ENCODE data around the gene HRG. TPM values are rescaled to one million over a fixed set of nuclear protein-coding genes. Genes with fewer than 3 reads are reported as not detected.
"Not testable (repeated sequence)": the region's sequence is repeated elsewhere in the genome, so short reads cannot be mapped to it uniquely, and the experiment has no call there.

The HRG gene
- total RNA-seq, 2 experiments from 2014 or later, result not detected

DNA sequence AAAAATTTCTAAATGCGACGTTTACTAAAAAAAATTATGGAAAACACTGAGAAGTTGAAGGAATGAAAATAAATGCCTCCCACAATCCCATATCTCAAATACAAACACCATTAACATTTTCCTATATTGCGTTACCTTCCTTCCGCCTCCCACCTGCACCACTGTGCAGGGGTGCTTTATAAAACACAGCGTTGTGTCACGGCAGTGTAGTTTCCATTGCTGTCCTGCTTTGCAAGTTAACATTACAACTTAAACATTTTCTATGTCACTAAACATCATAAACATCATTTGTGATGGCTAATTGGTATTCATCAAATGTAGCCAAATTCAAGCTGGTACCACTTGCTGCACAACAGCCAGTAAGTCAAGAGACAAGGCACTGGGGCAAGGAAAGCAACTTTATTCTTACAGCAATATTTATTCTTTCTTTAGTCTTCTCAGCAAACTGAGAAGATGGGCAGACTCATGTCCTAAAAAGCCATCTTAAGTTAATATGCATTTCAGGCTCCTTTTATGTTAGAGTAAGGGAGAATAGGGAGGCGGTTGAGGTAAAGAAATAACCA, 37.9 kb upstream of the HRG start:
- Mint-ChIP-seq H3K27ac (no peak overlapping the region), H3K4me3 (no peak overlapping the region), H3K27me3 (peaks cover 20% of the 10 kb centered on the region), H3K4me1 (no peaks in the 10 kb centered on the region), H3K36me3 (no peaks in the 10 kb centered on the region), H3K9me3 (ENCODE audit: low read depth) (no peaks in the 10 kb centered on the region)
- CTCF ChIA-PET, result no interaction called here
- ATAC-seq (no peak), DNase-seq (no peak)

DNA sequence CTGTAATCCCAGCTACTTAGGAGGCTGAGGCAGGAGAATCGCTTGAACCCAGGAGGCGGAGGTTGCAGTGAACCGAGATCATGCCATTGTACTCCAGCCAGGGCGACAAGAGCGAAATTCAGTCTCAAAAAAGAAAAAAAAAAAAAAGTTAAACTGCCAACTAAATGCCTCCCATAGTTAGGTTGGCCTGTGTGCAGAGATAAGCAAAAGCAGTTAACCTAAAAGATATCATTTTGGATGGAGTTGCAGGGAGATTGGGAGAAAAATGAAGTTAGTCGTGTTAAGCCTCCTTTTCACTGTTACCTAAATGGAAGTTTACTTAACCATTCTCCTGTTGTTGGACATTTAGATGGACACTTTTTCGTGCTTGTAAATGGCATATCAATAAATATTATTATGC, 37.1 kb upstream of the HRG start:
- CTCF ChIA-PET, result interaction anchor here (2.9 kb wide), 1 partner anchor 11 kb away, joined by 9 read pairs; no protein-coding TSS in a partner anchor
- Mint-ChIP-seq H3K27ac (no peak overlapping the region), H3K27me3 (peaks cover 15% of the 10 kb centered on the region), H3K4me3 (no peak overlapping the region), H3K9me3 (ENCODE audit: low read depth) (no peaks in the 10 kb centered on the region), H3K4me1 (no peaks in the 10 kb centered on the region), H3K36me3 (no peaks in the 10 kb centered on the region)
- ATAC-seq, result no peak
- no peak for DNase-seq

DNA sequence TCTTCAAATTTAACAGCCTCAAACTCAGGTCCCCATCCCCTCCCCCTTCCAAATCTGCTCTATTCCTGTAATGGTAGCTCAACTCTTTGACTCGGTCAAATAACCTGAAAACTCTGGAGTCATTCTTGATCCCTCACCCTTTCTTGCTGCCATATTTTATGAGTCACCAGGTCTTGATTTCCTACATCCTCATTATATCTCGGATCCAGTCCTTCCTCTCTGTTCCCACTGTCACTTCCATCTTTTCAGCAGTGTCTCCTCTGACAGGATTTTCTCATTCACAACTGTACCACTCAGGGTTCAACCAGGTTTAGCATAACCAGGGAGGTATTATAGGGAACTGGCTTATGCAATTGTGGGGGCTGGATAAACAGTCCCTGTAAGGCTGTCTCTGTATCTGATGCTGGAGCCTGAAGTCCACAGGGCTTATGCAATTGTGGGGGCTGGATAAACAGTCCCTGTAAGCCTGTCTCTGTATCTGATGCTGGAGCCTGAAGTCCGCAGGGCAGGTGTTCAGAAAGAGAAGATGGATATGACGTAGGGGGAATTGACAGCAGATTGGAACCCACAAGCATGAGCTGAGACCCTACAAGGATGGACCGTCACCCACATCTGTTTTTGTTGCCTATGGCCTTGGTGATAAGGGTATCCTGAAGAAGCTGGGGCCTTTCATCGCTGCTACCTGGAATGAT, 34.7 kb upstream of the HRG start:
- no peaks in the 10 kb centered on the region for H3K36me3 Mint-ChIP-seq
- DNase-seq, result no peak
- no peak for ATAC-seq
- no peak overlapping the region for H3K27ac Mint-ChIP-seq
- H3K4me1 Mint-ChIP-seq, result no peaks in the 10 kb centered on the region
- no peaks in the 10 kb centered on the region for H3K9me3 Mint-ChIP-seq (ENCODE audit: low read depth)
- H3K27me3 Mint-ChIP-seq, result peaks cover 21% of the 10 kb centered on the region
- H3K4me3 Mint-ChIP-seq, result no peak overlapping the region
- CTCF ChIA-PET, result interaction anchor here (2.9 kb wide), 1 partner anchor 14 kb away, joined by 9 read pairs; no protein-coding TSS in a partner anchor

DNA sequence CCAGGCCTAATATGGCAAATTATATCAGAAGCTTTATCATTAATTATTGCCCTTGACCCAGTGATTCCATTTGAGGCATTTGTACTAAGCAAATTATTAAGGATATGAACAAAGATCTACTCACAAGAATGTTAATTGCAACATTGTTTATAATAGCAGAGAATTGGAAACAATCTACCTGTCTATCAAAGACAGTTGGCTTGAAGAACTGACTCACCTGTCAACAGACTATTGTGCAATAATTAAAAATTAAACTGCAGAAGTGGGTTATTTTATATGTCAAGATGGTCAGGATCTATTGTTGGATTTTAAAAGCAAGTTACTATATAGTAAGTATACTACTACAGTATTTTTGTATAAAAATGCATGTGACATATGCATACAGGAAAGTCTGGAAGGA, 32.3 kb upstream of the HRG start:
- Mint-ChIP-seq H3K4me3 (no peak overlapping the region), H3K4me1 (no peaks in the 10 kb centered on the region), H3K36me3 (no peaks in the 10 kb centered on the region), H3K9me3 (ENCODE audit: low read depth) (no peaks in the 10 kb centered on the region), H3K27ac (no peak overlapping the region), H3K27me3 (peaks cover 17% of the 10 kb centered on the region)
- ATAC-seq (no peak), DNase-seq (no peak)
- CTCF ChIA-PET, result interaction anchor here (3.4 kb wide), 1 partner anchor 16 kb away, joined by 15 read pairs; no protein-coding TSS in a partner anchor

DNA sequence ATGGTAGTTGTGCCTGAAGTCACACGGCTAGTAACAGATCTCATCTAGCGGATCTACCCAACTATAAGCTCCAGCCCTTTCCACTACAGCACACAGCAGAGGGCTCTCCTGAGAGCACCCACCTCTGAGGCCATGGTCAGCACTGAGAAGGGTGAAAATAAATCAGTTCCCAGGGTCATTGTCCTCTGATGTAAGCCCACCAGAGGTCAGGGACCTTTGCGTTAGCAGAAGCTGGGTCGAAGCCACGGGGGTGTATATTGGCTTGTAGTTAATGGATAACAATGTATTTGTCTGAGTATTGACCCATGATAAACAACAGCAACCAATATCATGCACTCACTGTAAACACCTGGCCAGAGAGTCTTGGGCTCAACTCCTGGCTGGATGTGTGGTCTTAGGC, 31.6 kb upstream of the HRG start:
- H3K4me3 Mint-ChIP-seq; H3K4me1 Mint-ChIP-seq; DNase-seq; H3K9me3 Mint-ChIP-seq (ENCODE audit: low read depth); ATAC-seq; H3K36me3 Mint-ChIP-seq; H3K27ac Mint-ChIP-seq: not testable (repeated sequence)
- peaks cover 22% of the 10 kb centered on the region for H3K27me3 Mint-ChIP-seq
- CTCF ChIA-PET, result interaction anchor here (3.4 kb wide), 1 partner anchor 17 kb away, joined by 15 read pairs; no protein-coding TSS in a partner anchor

DNA sequence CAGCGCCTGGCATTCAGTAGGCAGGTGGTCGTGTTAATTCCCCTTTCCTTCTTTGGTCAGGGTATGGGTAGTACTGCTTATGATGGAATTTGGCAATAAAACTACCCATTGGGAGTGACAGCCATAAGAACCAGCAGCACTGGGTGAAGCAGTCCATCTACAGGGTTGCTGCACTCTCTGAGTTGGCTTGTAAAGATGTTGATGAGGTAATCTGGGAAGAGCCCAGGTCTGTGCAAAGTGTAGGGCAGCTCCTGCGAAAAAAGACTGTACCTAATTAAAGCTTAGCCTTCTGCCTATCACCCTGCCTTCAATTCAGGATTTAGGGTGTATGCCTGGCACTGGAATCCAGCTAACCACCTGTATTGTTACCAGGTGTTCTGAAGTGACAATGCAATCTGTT, 30.3 kb upstream of the HRG start:
- H3K27me3 Mint-ChIP-seq, result peaks cover 19% of the 10 kb centered on the region
- H3K27ac Mint-ChIP-seq, result no peak overlapping the region
- no peaks in the 10 kb centered on the region for H3K36me3 Mint-ChIP-seq
- no peak overlapping the region for H3K4me3 Mint-ChIP-seq
- no peak for DNase-seq
- H3K9me3 Mint-ChIP-seq (ENCODE audit: low read depth), result no peaks in the 10 kb centered on the region
- CTCF ChIA-PET, result interaction anchor here (1.0 kb wide), 1 partner anchor 19 kb away, joined by 3 read pairs; no protein-coding TSS in a partner anchor
- no peaks in the 10 kb centered on the region for H3K4me1 Mint-ChIP-seq
- no peak for ATAC-seq

DNA sequence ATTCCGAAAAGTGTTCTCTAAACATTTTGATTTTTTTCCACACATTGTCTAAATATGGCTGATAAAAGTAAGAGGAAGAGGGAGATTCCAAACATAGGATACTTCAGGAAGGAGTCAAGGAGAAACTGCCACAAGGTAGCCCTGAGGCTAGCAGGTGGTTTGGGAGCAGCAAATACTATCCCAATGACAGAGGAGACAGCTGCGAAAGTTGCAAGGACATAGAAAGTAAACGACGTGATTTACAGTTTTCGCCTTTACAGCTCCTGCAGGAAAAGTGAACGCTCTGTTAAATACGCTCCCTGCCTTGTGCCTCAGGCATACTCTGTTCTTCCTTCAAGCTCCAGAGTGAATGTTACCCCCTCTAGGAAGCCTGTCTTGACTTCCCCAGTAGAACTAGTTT, 29.3 kb upstream of the HRG start:
- CTCF ChIA-PET, result interaction anchor here (1.0 kb wide), 1 partner anchor 20 kb away, joined by 3 read pairs; no protein-coding TSS in a partner anchor
- no peak for ATAC-seq
- no peak overlapping the region for H3K4me3 Mint-ChIP-seq

DNA sequence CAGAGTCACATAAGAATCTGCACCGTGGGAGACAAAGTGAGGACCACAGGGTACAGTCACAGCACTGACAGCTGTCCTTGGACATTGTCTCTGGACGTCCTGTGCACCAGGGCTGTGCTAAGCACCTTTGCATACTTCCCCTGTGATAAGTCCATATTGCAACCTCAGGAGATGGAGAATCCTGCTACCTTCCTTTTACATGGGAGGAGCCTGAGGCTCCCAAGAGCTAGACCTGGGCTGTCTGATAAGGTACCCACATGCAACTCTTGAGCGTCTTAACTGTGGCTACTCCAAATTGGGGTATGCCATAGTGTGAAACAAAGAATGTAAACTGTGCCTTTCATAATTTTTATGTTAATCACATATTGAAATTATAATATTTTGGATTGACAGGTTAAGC, 28.1 kb upstream of the HRG start:
- Mint-ChIP-seq H3K9me3 (ENCODE audit: low read depth) (no peaks in the 10 kb centered on the region), H3K4me3 (no peak overlapping the region), H3K4me1 (peaks cover 6% of the 10 kb centered on the region), H3K27ac (no peak overlapping the region), H3K36me3 (no peaks in the 10 kb centered on the region), H3K27me3 (peaks cover 17% of the 10 kb centered on the region)
- CTCF ChIA-PET, result no interaction called here
- no peak for ATAC-seq
- DNase-seq, result no peak

More for the DNA sequence above, 29.3 kb upstream of the HRG start:
- Mint-ChIP-seq H3K36me3 (no peaks in the 10 kb centered on the region), H3K27ac (no peak overlapping the region), H3K4me1 (no peaks in the 10 kb centered on the region), H3K27me3 (peaks cover 16% of the 10 kb centered on the region), H3K9me3 (ENCODE audit: low read depth) (no peaks in the 10 kb centered on the region)
- no peak for DNase-seq

DNA sequence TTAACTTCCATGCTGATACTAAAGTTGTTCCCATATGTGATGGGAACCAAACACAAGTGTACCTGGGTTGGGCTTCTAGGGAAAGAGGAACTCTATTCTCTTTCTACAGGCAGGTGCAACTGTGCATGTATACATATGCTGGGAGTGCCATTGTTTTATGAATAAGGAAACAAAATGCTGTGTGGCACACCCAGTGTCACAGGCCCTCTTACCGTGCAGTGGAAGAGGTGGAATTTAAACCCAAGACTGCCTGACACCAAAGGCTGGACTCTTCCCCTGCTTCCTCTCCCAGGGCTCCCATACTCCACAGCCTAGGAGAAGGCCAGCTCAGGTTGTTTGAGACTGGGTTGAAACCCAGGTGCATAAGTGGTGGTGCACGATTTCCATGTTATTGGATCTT, 27.6 kb upstream of the HRG start:
- Mint-ChIP-seq H3K4me1 (peaks cover 12% of the 10 kb centered on the region), H3K27ac (no peak overlapping the region), H3K27me3 (peaks cover 23% of the 10 kb centered on the region), H3K36me3 (no peaks in the 10 kb centered on the region), H3K4me3 (no peak overlapping the region), H3K9me3 (ENCODE audit: low read depth) (no peaks in the 10 kb centered on the region)
- ATAC-seq (no peak), DNase-seq (no peak)
- CTCF ChIA-PET, result no interaction called here

DNA sequence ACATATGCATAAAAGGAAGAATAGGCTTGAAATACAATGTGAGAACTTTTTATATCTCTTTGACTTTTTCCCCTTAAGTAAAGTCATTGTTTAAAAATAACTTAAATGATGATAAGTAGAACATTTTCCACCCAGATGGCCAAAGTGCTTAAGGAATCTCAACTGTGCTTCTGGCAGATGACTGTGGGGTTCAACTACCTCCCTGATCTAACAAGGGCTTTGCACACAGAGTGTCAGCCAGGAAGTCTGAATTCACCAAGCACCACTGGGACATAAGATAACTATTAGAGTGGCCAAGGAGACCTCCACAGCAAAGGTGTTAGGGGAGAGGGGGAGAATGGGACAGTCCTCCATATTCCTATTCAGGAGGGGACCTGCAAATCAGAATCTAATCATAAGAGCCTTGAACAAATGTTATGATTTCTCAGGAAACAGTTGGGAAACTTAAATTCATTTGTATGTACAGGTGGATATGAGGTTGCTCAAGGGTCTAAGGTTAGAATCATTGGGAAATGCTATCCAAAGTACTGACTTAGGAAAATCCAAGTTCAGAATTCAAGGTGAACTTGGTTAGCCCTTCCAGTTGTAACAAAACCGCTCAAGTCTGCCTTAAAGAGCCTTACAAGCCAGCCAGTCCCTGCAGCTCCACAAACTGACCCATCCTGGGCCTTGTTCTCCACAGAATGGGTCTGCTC, 25.9 kb upstream of the HRG start, which contains the start of gene FETUB:
Gene FETUB (plus strand): TSS at position 622 of the 695 bp plus-strand sequence. CDS start 62 bp downstream, at position 684.
- Mint-ChIP-seq H3K4me1 (peaks cover 21% of the 10 kb centered on the region), H3K9me3 (ENCODE audit: low read depth) (no peaks in the 10 kb centered on the region), H3K4me3 (no peak within 1 kb of the TSS), H3K27ac (no peak within 1 kb of the TSS), H3K27me3 (peaks cover 23% of the 10 kb centered on the region), H3K36me3 (no peaks in the 10 kb centered on the region)
- CTCF ChIA-PET, result interaction anchor here (1.3 kb wide), 1 partner anchor 23 kb away, joined by 4 read pairs; no protein-coding TSS in a partner anchor
- no peak for DNase-seq
- ATAC-seq, result no peak

DNA sequence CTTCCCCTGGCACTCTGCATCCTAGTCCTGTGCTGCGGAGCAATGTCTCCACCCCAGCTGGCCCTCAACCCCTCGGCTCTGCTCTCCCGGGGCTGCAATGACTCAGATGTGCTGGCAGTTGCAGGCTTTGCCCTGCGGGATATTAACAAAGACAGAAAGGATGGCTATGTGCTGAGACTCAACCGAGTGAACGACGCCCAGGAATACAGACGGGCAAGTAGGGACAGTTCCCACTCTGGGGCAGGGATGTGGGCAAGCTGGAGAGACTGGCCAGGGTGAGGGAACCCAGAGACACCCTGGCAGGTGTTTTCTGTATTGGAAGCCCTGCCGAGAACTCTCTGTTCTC, 25.4 kb upstream of the HRG start:
- CTCF ChIA-PET, result interaction anchor here (1.3 to 1.4 kb wide), 2 partner anchors 23 to 25 kb away, joined by 4 to 5 read pairs; no protein-coding TSS in a partner anchor
- Mint-ChIP-seq H3K4me1 (peaks cover 21% of the 10 kb centered on the region), H3K27me3 (peaks cover 22% of the 10 kb centered on the region), H3K9me3 (ENCODE audit: low read depth) (no peaks in the 10 kb centered on the region), H3K27ac (no peak overlapping the region), H3K36me3 (no peaks in the 10 kb centered on the region), H3K4me3 (no peak overlapping the region)
- DNase-seq (no peak), ATAC-seq (no peak)

DNA sequence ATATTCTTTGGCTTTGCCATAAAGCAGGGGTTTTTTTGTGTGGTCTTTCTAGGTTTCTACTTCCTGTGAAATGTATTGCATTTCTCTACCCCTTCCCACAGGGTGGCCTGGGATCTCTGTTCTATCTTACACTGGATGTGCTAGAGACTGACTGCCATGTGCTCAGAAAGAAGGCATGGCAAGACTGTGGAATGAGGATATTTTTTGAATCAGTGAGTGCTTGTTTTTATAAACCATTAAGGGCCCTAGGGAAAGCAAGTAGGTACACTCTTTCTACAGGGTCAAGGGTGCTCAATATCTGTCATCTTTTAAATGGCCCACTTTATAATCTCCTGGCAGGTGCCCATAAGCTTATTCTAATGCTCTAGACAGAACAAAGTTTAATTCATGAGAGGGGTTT, 24.9 kb upstream of the HRG start:
- Mint-ChIP-seq H3K27ac (no peak overlapping the region), H3K9me3 (ENCODE audit: low read depth) (no peaks in the 10 kb centered on the region), H3K4me1 (peaks cover 21% of the 10 kb centered on the region), H3K4me3 (no peak overlapping the region), H3K27me3 (peaks cover 24% of the 10 kb centered on the region), H3K36me3 (no peaks in the 10 kb centered on the region)
- CTCF ChIA-PET, result interaction anchor here (1.3 to 1.4 kb wide), 2 partner anchors 24 to 26 kb away, joined by 4 to 5 read pairs; no protein-coding TSS in a partner anchor
- no peak for DNase-seq
- ATAC-seq, result no peak

DNA sequence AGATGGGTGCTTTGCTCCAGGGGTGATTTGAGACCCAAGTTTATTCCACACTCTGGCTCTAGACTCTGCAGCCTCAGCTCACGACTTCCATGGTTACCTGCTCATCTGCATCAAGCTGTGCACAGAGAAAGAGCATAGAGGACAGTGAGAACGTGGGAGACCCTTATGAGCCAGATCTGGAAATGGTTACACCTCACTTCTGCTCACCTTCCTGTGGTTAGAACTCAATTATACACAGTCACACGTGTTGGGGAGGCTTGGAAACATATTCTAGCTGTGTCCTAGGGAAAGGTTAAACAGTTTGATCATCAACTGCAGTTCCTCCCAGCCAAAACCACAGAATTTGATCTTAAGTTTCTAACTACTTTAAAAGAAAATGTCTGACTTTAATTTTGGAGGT, 23.8 kb upstream of the HRG start:
- Mint-ChIP-seq H3K27ac (no peak overlapping the region), H3K4me1 (peaks cover 24% of the 10 kb centered on the region), H3K36me3 (no peaks in the 10 kb centered on the region), H3K9me3 (ENCODE audit: low read depth) (no peaks in the 10 kb centered on the region), H3K4me3 (no peak overlapping the region), H3K27me3 (peaks cover 27% of the 10 kb centered on the region)
- CTCF ChIA-PET, result interaction anchor here (1.0 to 1.4 kb wide), 2 partner anchors 25 to 27 kb away, joined by 4 to 5 read pairs; no protein-coding TSS in a partner anchor
- ATAC-seq, result no peak
- DNase-seq, result no peak
